Activated CD4-positive, alpha-beta T cell treated with anti-CD3 and anti-CD28 coated beads, Interleukin-2, amount 50 U/mL, for 24 hours (primary cell): ENCODE measurements around the gene ETV6.

Experiments used
- DNase-seq, 2 donors: peaks; one replicate each; pipeline ENCODE4 v3.0.0-alpha.2; 2020; ENCODE audit warnings: low read depth in 1 of 2, low spot score in 1 of 2

The ETV6 gene

DNA sequence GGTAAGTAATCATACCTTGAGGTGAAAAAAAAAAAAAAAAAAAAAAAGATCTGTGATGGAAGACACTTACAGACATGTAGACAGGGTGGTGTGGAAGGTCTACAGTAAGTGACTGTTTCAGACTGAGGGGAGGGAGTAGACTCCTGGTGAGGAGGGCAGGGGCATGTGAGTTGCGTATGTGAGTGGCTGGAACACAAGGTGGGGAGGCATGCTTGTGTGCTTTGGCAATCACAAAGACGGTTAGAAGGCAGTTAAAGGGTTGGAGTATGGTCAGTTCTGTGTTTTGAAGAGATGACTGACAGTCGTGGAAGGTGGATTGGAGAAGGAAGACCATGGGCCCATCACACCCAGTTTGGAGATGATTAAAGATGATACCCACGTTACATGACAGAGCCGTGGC lies 65.2 kb downstream of the ETV6 start:
- DNase-seq: no peak

DNA sequence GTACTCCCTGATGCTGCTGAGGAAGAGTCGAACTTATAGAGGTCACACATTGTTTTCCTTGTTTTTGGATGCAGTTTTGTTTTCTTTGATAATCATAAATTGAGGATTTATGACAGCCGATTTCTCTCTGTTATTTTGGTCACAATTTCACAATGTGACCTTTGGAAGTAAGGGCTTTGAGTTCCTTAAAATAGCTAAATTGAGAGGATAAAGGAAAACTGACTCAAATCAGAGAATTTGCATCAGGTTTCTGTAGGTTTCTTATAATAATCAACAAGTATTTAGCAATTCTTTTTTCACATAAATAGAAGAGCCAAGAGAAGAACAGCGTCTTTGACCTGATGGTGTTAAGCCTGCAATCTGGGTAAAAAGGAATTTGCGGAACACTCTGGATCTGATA lies 66.1 kb downstream of the ETV6 start:
- no peak for DNase-seq

DNA sequence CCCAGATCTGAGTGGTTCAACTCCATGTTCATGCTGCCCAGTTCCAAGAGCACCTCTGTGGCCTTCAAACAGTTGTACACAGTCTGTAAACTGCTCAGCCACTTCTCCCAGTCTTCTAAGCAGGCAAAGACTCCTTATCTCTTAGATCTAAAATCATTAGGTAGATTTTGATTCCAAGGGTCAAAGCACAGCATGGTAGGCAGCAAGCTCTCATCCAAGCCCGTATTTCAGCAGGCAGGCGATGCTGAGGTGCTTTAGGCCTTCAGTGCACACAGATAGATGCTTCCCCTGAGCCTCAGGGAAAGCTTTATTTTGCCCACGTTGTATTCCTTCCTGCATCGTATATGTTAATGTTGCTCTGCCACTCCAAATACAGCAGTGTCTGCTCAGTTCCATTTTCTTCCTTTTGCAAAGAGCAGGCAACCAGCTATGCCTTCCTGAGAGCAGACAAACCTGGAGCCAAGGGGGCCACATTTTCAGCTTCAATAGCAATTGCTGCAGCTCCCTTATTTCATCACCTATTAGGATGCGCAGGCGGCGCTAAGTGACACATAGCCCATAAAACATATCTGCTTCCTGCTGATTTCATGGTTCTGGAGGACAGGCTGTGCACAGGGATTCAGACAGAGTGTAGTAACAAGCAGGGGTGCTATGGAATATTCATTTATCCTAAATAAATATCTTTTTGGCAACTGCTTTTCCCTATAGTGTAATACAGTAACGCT lies 67.5 kb downstream of the ETV6 start:
- no peak for DNase-seq

DNA sequence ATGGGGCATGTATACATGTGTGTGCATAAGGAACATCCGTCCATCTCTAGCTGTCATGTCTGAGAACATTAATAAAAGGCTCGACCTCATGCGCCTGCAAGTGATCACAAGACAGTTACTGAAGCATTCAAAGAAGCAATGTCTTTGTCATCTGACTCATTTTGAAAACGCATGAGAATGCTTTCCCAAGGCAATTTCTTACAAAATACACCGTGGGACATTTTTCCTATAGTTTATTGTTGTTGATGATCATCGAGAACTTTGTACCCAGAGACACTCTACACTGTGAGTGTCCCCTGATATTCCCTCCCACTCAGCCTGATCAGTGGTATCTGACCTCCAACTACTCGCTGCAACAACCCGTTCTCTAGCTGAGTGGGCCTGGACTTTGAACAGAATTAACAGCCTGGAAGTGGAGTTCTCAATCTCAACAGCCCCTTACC lies 68.1 kb downstream of the ETV6 start:
- DNase-seq: no peak

DNA sequence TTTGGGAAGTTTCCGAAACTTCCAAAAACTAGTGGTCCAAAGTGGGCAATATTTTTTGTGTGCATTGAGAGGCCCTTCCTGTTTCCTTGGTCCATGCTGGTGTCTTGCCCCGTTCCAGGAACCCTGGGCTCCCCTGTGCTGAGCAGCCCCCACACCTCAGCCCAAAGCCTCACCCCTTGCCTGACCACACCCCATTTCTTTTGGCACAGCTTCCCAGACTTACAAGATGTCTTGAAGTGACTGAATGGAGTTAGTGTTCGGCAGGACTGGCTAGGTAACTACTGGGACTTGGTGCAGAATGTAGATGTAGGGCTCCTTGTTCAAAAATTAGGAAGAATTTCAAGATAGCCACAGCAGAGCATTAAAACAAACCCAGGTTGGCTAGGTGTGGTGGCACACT lies 68.6 kb downstream of the ETV6 start:
- DNase-seq: no peak

DNA sequence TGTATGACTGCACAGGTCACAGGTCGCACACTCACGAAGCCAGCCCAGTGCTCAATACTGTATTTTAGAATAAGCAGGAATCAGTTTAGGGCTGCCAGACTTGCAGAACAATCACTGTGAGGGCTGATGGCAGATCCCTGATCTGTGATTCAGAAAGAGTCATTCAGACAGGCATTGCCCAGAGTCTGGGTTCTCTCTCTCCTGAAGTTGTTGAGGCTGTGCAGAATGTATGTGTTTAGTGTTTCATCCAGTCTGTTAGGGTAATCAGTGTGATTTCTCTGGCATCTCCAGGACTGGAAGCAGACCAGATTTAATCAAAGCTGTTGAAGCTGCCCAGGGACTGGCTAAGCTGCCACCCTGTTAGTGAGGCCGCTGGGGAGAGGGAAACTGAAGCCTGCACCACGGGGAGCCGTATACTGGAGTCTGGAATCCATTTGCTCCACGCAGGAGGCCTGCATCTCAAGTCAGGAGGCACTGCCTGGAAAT lies 69.3 kb downstream of the ETV6 start:
- DNase-seq: no peak

DNA sequence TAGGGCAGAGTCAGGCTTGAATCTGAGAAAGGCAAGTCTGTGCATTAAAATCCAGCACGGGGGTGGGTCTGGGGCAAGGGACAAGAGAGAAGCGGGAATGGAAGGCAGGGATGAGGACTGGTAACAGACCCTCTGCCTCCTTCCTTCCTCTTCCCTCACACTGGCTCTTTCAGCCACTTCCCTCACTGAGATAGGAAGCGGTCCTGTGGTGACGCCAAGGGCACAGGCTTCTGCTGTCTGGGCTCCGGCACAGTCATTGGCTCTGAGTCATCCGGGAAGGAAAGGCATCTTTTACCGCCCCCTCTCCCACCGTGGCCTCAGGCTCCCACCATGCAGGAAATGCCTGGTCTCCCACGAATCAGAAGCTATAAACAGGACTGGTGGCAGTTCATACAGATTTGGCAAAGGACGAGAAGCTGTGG lies 70.2 kb downstream of the ETV6 start:
- DNase-seq: no peak

DNA sequence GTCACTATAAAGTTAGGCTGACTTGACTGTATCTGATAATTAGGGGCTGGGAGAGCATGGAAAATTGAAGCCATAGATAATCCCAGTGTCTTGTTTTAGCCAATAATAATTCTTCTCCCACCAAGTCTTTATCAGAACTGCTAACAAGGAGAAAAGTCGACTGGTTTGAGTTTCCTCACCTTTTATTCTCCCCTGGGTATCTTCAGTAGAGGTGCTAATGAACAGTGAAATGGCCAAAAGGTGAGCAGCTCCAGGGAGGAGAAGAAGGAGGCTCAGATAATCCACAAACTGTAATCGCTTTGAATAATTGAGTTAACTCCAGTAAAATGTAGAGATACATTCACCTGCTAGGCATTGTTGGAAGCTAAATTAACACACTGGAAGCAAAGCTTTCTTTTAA lies 72.6 kb downstream of the ETV6 start:
- DNase-seq: no peak

DNA sequence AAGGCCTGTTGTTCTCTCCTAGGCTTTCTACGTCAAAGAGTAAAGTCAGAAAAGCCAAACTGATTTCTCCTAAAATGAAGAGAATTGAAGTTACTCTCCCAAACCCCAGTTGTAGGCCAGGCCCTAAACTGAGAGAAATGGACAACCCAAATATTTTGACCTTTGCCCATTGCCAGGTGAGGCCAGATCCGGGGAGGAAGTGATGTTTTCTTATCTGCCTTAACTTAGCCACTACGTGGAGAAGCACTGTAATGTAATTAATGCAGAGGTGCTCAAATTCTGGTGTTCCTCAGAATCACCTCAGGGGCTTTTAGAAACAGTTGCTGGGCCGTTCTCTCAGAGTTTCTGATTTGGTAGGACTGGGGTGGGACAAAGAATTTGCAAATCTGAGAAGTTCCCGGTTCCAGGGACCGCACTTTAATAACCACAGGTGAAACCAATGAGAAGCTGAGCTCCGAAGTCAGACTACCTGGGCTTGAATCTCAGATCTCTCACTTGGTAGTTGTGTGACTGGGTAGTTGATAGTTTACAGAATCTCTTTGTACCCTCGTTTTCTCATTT lies 73.2 kb downstream of the ETV6 start:
- no peak for DNase-seq

DNA sequence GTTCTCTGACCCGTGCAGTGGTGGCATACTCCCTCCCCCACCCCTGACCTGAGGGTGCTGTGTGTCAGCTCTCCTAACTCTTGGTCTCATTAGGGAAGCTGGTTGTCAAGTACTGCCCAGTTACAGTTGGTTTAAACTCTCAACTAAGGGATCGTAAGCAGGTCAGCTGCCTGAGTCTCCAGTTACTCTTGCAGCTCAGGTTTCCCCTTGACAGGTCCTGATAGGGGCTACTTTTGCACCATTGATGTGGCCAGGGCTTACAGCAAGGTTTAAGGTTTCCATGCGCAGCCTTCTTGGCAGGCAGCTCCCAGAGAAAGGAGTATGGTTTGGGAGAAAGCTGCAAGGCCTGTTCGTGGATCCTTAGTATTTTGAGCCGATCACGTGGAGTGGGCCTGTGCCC lies 74.5 kb downstream of the ETV6 start:
- DNase-seq: no peak

DNA sequence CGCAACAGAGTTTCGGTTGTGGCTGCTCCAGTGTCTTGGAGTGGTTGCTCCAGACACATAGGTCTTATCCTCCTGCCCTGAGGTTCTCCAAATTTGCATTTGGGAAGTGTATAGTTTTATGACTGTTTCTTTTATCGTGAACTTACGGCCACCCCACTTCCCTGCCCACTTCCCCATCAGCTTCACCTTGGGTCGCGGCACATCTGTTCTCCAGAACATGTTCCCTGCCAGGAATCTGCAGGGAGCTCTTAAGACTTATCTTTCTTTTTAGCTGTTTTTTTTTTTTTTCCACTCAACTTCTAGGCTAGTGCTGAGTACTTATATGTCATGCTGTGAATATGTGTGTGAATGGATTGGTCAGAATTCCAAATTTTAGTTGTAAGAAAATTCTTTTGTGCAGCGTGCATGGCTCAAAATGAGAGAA lies 75.4 kb downstream of the ETV6 start:
- DNase-seq: no peak

DNA sequence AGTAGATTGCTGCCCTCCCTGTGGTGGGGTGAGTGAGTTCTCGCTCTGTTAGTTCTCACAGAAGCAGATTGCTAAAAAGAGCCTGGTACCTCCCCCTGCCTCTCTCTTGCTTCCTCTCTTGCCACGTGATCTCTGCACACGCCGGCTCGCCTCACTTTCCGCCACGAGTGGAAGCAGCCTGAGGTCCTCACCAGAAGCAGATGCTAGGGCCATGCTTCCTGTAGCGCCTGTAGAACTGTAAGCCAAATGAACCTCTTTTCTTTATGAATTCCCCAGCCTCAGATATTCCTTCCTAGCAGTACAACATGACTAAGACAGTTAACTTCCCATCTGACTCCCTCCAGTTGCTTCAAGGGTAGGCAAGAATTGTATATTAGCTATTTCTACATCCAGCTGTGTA lies 76.2 kb downstream of the ETV6 start:
- no peak for DNase-seq

DNA sequence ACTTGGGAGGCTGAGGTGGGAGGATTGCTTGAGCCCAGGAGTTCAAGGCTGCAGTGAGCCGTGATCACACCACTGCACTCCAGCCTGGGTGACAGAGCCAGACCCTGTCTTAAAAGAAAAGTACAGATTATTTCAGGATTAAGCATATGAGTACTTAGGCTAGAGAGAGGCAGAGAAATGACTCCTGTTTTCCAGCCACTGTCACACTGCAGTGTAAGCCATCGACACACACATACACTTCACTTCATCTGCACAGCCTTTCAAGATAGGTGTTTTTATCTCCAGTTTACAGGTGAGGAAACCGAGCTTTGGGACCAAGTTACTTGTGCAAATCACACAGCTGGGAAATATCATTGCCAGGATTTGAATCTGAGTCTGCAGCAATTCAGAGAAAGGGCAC lies 77.2 kb downstream of the ETV6 start:
- no peak for DNase-seq

DNA sequence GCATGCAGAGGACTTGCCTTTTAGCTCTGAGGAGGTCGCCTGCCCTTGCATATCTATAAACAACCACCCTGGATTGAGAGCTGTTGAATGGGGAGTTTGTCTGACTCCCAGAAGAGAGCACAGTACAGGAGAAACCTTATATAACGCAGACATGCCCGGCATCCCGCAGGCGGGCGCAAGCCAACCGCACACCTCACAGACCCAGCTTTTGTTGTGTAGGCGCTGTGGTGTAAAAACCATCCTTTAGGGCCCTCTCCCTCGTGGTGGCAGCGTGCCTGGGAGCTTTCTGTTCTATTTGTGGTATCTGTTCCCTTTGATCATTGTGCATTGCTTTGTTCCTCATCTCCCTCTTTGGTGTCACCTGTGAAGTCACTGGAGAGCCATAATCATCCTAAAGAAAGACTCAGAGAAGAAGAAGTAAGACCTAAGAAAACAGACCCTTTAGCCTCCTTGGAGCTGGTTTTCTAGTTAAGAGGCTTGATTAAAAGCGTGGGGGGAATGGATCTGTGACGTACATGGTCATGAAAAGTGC lies 77.7 kb downstream of the ETV6 start:
- DNase-seq: peak in 1 of 2 donors; percentile 33

DNA sequence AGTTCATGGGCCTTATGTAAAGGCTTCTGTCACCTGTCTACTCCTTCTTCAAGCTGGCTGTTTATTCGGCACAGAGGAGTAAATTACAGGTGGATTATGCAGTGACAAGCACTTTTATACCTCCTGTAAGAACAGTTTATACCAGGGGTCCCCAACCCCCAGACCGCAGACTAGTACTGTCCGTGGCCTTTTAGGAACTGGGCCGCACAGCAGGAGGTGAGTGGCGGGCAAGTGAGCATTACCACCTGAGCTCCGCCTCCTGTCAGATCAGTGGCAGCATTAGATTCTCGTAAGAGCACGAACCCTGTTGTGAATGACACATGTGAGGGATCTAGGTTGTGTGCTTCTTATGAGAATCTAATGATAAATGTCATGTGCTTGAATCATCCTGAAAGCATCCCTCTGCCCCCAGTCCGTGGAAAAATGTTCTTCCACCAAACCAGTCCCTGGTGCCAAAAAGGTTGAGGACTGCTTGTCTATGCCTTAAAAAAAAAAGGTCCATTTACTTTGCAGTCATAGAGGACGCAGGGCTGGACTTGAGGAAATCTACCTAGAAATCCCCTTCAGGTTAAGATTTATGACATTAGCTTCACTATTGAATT lies 78.8 kb downstream of the ETV6 start:
- DNase-seq: no peak

DNA sequence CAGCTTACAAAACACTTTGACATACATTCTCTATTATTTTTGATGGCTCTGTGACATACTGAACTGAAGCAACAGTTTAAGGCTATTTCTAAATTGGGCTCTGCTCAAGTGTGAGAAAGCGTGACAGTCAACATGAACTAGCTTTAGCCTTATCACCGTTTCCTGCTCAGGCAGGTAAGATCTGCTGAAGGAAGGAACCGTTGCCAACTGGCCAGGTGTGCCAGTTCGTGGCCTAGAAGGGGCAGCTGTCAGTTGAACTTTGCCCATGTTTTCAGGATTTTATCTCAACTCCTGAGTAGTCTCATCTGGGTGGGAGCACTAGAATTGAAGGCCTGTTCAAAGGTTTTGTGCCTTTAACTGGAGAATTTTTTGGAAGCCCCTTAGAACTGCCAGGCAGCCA lies 79.5 kb downstream of the ETV6 start:
- DNase-seq: no peak

DNA sequence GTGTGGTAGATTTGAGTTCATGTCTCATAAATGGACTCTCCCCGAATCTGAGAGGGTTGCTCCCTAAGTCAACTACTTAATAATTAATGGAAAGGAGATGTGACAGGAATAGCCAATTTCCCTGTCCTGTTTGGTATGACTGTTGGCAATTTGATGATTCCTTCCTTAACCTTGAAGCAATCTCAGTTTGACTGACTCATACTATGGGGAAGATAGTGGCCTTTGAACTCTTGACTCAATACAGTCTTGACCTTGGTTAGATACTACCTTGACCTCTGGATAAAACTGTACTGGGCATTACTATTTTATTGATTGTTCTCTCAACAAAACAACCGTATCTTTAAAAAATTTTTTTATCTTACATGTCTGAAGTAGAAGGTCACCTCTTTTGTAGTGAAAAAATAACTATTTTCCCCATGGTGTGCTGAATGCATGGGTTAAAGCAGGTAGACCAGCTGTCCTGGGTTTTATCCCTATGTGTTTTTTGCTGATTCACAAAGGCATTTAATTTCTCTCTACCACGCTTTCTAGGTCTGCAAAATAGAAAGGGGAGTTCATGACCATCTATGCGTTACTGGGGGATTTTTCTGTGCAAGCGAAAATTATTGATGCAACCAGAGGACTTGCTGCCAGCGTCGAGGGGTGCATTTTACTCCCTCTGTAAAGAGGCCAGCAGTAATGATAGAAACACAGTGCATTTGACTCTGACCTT lies 80.1 kb downstream of the ETV6 start:
- DNase-seq: no peak

DNA sequence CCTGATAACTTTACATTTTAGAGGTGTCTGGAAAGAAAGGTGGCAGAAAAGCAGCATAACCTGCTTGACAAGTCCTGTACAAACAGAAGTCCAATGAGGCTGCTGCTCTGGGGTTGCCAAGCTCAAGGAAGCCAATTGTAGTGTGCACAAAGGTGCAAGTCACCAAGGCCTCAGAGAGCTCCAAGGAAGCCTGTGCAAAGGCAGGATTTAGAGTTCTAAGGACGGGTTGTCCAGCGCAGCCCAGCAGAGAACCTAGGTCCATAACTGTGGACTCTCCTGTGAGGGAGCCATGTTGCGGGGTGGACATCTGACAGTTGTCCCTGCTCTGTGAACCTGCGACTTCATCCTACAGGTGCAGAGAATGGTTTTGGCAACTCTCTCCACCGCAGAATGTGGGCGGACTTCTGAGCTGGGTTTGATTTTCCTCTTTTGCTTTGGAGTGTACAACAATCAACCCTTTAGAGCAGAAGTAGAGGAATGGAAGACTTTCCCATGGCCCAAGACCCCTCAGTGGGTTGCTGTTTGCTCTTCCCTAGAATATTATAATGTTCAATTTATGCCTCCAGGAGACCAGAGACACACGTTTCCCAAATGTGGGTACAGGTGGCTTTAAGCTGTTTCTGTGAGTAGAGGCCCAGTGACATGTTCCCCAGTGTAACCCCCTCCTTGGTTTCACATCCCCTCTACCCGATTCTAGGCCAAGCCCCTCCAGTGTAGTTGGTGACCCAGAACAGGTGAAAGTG lies 81.0 kb downstream of the ETV6 start:
- DNase-seq: no peak

DNA sequence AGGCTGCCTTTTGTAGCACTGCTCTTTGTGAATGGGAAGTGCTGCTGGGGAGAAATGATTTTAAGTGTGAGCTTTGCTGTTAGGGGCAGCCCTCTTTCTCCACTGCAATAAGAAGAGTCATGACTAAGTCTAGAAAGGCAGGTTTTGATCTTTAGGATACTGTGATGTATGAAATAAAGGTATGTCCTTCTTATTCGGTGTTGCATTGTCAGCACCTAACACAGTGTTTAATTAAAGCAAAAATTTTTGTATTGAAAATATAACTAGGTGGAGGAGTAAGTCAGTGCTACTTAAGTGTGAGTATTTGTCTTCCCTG lies 81.5 kb downstream of the ETV6 start:
- no peak for DNase-seq

DNA sequence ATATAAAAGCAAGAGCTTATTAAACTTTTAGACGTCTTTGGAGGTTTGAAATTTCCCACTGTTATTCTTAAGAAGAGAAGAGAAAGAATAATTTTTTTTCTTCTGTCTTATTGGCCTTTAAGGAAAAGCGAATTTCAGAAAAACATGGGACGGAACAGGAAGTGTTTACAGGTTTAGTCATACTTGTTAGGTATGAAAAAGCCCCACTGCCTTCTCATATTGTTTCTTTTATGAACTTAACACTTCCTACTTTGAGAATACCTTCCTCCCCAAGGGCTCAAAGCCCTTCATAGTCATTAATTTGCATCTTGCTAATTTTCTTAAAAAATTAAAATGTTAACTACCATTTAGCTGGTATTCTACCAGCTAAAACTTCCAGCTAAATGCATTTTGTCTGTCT lies 82.0 kb downstream of the ETV6 start:
- DNase-seq: no peak

DNA sequence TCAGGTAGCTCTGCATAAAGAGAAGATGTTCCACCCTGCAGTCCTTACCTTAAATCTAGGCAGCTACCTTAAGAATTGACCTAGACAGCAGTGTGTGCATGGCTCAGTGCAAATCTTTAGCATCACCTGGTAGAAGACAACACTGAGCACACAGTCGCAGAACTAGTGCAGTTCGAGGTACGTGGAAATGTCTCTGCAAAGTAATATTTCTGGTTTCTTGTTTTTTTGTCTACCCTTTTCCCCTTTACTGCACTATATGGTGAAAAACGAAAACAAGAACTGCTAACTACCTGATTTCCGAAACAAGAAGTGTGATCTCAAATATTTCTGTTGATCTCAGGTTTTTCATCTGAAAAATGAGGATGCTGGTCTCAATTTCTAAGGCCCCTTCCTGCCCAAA lies 82.5 kb downstream of the ETV6 start:
- no peak for DNase-seq
